Loucy (cell line): ENCODE results near the gene ABHD14A.
A peak's percentile ranks its signal among the peaks of the same experiment; 100 is the strongest.

Experiments
- H2AFZ ChIP-seq: fragments of 200-600 bp; sonication (generic); 2 replicates; pipeline ENCODE4 v1.6.0; 2016; ENCODE audit warnings: antibody characterized with exemption, mild to moderate bottlenecking, low read length, moderate library complexity
- H3F3A ChIP-seq: fragments of 200-600 bp; 2 replicates; pipeline ENCODE4 v1.6.0; 2016; ENCODE audit warnings: antibody characterized with exemption, low read depth, mild to moderate bottlenecking
- H3K27me3 ChIP-seq: fragments of 200-600 bp; sonication (generic); 2 replicates; pipeline ENCODE4 v1.6.1; 2014; ENCODE audit warnings: low read length, mild to moderate bottlenecking; ENCODE audit not compliant: insufficient read depth, poor library complexity, severe bottlenecking
- H3K36me3 ChIP-seq: fragments of 200-600 bp; sonication (generic); 2 replicates; pipeline ENCODE4 v1.6.1; 2016; ENCODE audit warnings: low read length; ENCODE audit not compliant: insufficient read depth
- H3K4me1 ChIP-seq: fragments of 200-600 bp; sonication (generic); 2 replicates; pipeline ENCODE4 v1.5.1; 2014; ENCODE audit warnings: low read length, mild to moderate bottlenecking; ENCODE audit not compliant: insufficient read depth, poor library complexity, severe bottlenecking
- H3K4me2 ChIP-seq: fragments of 200-600 bp; sonication (generic); 2 replicates; pipeline ENCODE4 v1.6.0; 2014; ENCODE audit warnings: antibody characterized with exemption, low read length, low read depth, mild to moderate bottlenecking; ENCODE audit not compliant: poor library complexity, severe bottlenecking
- H3K4me3 ChIP-seq: fragments of 200-600 bp; sonication (generic); 2 replicates; pipeline ENCODE4 v1.5.1; 2014; ENCODE audit warnings: low read length, mild to moderate bottlenecking, mixed read lengths; ENCODE audit not compliant: poor library complexity, severe bottlenecking
- H3K79me2 ChIP-seq: fragments of 200-600 bp; sonication (generic); 2 replicates; pipeline ENCODE4 v1.6.1; 2014; ENCODE audit warnings: low read length; ENCODE audit not compliant: insufficient read depth
- H3K9ac ChIP-seq: fragments of 200-600 bp; sonication (generic); 2 replicates; pipeline ENCODE4 v1.6.0; 2014; ENCODE audit warnings: mild to moderate bottlenecking, low read depth, low read length, moderate library complexity; ENCODE audit not compliant: poor library complexity, severe bottlenecking
- H3K9me2 ChIP-seq: fragments of 200-600 bp; sonication (generic); replicated peaks from 2 replicates; pipeline ENCODE4 v1.6.1; 2016; ENCODE audit warnings: low read depth, low read length, mixed read lengths
- H3K9me3 ChIP-seq: fragments of 200-600 bp; sonication (generic); 2 replicates; pipeline ENCODE4 v1.6.1; 2014; ENCODE audit warnings: mild to moderate bottlenecking, antibody characterized with exemption, low read length, low read depth; ENCODE audit not compliant: insufficient read depth
- H4K20me1 ChIP-seq: fragments of 200-600 bp; sonication (generic); 2 replicates; pipeline ENCODE4 v1.6.0; 2014; ENCODE audit warnings: antibody characterized with exemption, low read length, mild to moderate bottlenecking; ENCODE audit not compliant: insufficient read depth, poor library complexity, severe bottlenecking
- EZH2phosphoT487 ChIP-seq: fragments of 200-600 bp; IDR thresholded peaks from 2 replicates; pipeline ENCODE4 v1.6.1; 2018; ENCODE audit warnings: antibody characterized with exemption, mild to moderate bottlenecking, moderate library complexity, borderline replicate concordance
- TF ChIP-seq, protein P1 (sequence below): fragments of 200-600 bp; sonication (generic); conservative IDR thresholded peaks from 2 replicates; pipeline ENCODE4 v1.5.1; 2014; ENCODE audit warnings: mild to moderate bottlenecking, antibody characterized with exemption, low read length

Gene ABHD14A

GRCh38 chr3:51975852-51976549, 1.1 kb downstream of the ABHD14A start:
- no peak for TF ChIP-seq EZH2phosphoT487
- TF ChIP-seq, protein P1, sequence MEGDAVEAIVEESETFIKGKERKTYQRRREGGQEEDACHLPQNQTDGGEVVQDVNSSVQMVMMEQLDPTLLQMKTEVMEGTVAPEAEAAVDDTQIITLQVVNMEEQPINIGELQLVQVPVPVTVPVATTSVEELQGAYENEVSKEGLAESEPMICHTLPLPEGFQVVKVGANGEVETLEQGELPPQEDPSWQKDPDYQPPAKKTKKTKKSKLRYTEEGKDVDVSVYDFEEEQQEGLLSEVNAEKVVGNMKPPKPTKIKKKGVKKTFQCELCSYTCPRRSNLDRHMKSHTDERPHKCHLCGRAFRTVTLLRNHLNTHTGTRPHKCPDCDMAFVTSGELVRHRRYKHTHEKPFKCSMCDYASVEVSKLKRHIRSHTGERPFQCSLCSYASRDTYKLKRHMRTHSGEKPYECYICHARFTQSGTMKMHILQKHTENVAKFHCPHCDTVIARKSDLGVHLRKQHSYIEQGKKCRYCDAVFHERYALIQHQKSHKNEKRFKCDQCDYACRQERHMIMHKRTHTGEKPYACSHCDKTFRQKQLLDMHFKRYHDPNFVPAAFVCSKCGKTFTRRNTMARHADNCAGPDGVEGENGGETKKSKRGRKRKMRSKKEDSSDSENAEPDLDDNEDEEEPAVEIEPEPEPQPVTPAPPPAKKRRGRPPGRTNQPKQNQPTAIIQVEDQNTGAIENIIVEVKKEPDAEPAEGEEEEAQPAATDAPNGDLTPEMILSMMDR, result peak; percentile 18; the same call in 1 of the 2 replicates
- peak overlapping the region; percentile 95 for H3K9ac ChIP-seq
- H4K20me1 ChIP-seq, result no peaks in the 10 kb centered on the region
- H3F3A ChIP-seq, result peaks cover 7% of the 10 kb centered on the region; the same call in 1 of the 2 replicates
- H3K4me3 ChIP-seq, result peak overlapping the region; percentile 97
- no peaks in the 10 kb centered on the region for H3K9me2 ChIP-seq
- H3K4me1 ChIP-seq, result peaks cover 35% of the 10 kb centered on the region
- peaks cover 20% of the 10 kb centered on the region for H3K79me2 ChIP-seq
- H3K9me3 ChIP-seq, result no peaks in the 10 kb centered on the region
- H3K36me3 ChIP-seq, result no peaks in the 10 kb centered on the region
- no peak overlapping the region for H2AFZ ChIP-seq
- peak overlapping the region; percentile 99 for H3K4me2 ChIP-seq
- no peaks in the 10 kb centered on the region for H3K27me3 ChIP-seq

- Histone ChIP-seq H3K9ac (no peak overlapping the region), H3K36me3 (no peaks in the 10 kb centered on the region), H3K4me2 (peak overlapping the region; percentile 99), H3K9me3 (no peaks in the 10 kb centered on the region), H3K9me2 (no peaks in the 10 kb centered on the region), H3K4me1 (peaks cover 39% of the 10 kb centered on the region), H3K79me2 (peaks cover 26% of the 10 kb centered on the region), H4K20me1 (no peaks in the 10 kb centered on the region), H2AFZ (no peak overlapping the region), H3F3A (peaks cover 8% of the 10 kb centered on the region), H3K4me3 (no peak overlapping the region), H3K27me3 (no peaks in the 10 kb centered on the region)
- TF ChIP-seq, protein P1, result no peak
- no peak for TF ChIP-seq EZH2phosphoT487
Observed at GRCh38 chr3:51977446-51978142, 2.7 kb downstream of the ABHD14A start.

DNA sequence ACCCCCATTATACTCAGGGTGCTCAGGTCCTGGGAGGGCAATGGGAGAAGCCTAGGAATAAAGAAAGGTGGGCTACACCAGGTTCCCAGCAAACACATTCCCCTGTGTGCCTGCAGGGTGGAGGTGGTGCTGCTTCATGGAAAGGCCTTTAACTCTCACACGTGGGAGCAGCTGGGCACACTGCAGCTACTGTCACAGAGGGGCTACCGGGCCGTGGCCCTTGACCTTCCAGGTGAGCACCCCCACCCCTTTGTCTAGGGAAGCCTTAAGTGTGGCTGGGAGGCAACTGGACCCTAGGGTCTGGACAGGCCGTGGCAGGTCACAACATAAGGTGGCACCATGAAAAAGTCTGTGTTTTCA, 3.3 kb downstream of the ABHD14A start:
- H4K20me1 ChIP-seq, result no peaks in the 10 kb centered on the region
- no peak for TF ChIP-seq EZH2phosphoT487
- TF ChIP-seq, protein P1, result no peak
- H3K9me3 ChIP-seq, result no peaks in the 10 kb centered on the region
- no peak overlapping the region for H3K9ac ChIP-seq
- H3K4me2 ChIP-seq, result no peak overlapping the region
- no peak overlapping the region for H3K4me3 ChIP-seq
- H3K79me2 ChIP-seq, result peaks cover 26% of the 10 kb centered on the region
- peaks cover 12% of the 10 kb centered on the region for H3F3A ChIP-seq
- no peaks in the 10 kb centered on the region for H3K9me2 ChIP-seq
- no peaks in the 10 kb centered on the region for H3K36me3 ChIP-seq
- no peak overlapping the region for H2AFZ ChIP-seq
- H3K4me1 ChIP-seq, result peaks cover 39% of the 10 kb centered on the region
- no peaks in the 10 kb centered on the region for H3K27me3 ChIP-seq
